Nephron (organoid): ENCODE data around the gene SKAP2.

Source experiments
- H3K27ac Mint-ChIP-seq, 3 experiments: 2 replicates each; pipeline ENCODE4 v1.8.0; 2020; ENCODE audit warnings: mixed read lengths in 3 of 3, mild to moderate bottlenecking in 2 of 3, moderate library complexity in 1 of 3
- H3K27me3 Mint-ChIP-seq: 2 replicates; pipeline ENCODE4 v1.8.0; 2021; ENCODE audit warnings: low read depth, mild to moderate bottlenecking, moderate library complexity, mixed read lengths
- H3K36me3 Mint-ChIP-seq: 2 replicates; pipeline ENCODE4 v1.8.0; 2020; ENCODE audit warnings: low read depth, mixed read lengths
- H3K4me1 Mint-ChIP-seq: 2 replicates; pipeline ENCODE4 v1.8.0; 2020; ENCODE audit warnings: mixed read lengths
- H3K4me3 Mint-ChIP-seq, 3 experiments: 2 replicates each; pipeline ENCODE4 v1.8.0; 2020; ENCODE audit warnings: mild to moderate bottlenecking in 3 of 3, mixed read lengths in 3 of 3, moderate library complexity in 2 of 3
- H3K9me3 Mint-ChIP-seq: 2 replicates; pipeline ENCODE4 v1.8.0; 2020; ENCODE audit warnings: mixed read lengths
- CTCF ChIP-seq, 3 experiments: fragments of 200-600 bp; sonication (generic); IDR thresholded peaks; one replicate each; pipeline ENCODE4 v1.5.0; 2021; ENCODE audit warnings: antibody characterized with exemption in 3 of 3; ENCODE audit not compliant: unreplicated experiment in 3 of 3

Gene SKAP2

DNA sequence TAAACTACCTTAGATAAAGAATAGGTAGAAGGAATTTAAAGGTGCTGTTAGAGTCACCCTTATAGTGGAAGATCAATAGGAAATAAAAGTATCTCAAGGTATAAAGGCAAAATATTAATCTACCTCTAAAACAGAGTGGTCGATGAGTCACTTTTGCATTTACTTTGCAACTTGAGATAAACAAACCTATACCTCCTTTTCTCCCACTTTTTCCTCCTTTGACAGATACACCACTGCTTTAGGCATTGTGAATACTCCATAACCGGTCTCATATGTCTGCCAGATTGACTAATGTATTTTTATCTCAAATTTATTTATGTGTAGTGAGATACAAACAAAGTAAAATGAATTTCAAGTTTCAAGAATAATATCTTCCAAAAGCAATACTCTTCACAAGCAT lies 193.5 kb downstream of the SKAP2 start:
- H3K9me3 Mint-ChIP-seq: no peaks in the 10 kb centered on the region
- no peak overlapping the region for H3K4me3 Mint-ChIP-seq
- H3K4me1 Mint-ChIP-seq: peaks cover 12% of the 10 kb centered on the region
- no peaks in the 10 kb centered on the region for H3K36me3 Mint-ChIP-seq
- H3K27me3 Mint-ChIP-seq: peaks cover 5% of the 10 kb centered on the region
- H3K27ac Mint-ChIP-seq: no peak overlapping the region
- TF ChIP-seq CTCF (IDR thresholded peaks at IDR 0.05; ENCODE audit: unreplicated experiment in 3 of 3): no peak

GRCh38 chr7:26670290-26670689 lies 194.1 kb downstream of the SKAP2 start:
- Mint-ChIP-seq H3K4me1 (peaks cover 13% of the 10 kb centered on the region), H3K27me3 (peaks cover 4% of the 10 kb centered on the region), H3K4me3 (no peak overlapping the region), H3K27ac (no peak overlapping the region), H3K9me3 (no peaks in the 10 kb centered on the region), H3K36me3 (no peaks in the 10 kb centered on the region)
- TF ChIP-seq CTCF (IDR thresholded peaks at IDR 0.05; ENCODE audit: unreplicated experiment in 3 of 3): no peak

GRCh38 chr7:26668821-26669220 lies 195.6 kb downstream of the SKAP2 start:
- Mint-ChIP-seq H3K9me3 (no peaks in the 10 kb centered on the region), H3K27ac (no peak overlapping the region), H3K27me3 (no peaks in the 10 kb centered on the region), H3K36me3 (no peaks in the 10 kb centered on the region), H3K4me3 (no peak overlapping the region), H3K4me1 (peaks cover 21% of the 10 kb centered on the region)
- TF ChIP-seq CTCF (IDR thresholded peaks at IDR 0.05; ENCODE audit: unreplicated experiment in 3 of 3): no peak

DNA sequence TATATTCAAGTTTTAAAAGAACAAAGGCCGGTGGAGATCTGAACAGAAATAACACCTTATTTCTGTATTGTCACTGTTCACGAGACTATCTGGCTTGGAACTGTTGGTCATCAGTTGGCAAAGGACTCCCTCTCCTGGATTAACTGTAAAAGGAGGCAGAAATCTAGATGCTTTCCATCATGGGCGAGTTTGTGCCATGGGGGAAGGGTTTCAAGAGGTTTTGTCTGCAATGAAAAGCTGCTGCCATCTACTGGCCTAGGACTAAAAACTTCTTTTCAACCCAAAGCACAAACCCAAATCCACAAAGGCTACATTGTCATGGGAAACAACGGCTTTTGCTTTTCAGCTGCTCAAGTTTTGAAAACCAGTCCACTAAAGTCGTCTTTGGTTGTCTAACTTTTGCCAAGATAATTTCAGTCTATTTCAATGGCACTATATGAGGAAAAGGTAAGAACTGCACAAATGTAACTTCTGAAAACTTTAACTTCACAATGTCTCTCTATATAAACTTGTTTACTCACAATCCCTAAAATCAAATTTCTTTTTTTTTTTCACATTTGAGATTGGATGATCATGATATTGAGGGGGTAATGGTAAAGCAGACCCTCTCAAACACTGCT lies 196.8 kb downstream of the SKAP2 start:
- H3K4me1 Mint-ChIP-seq: peaks cover 16% of the 10 kb centered on the region
- H3K27ac Mint-ChIP-seq: peak overlapping the region in 1 of 3 experiments; percentile 55
- H3K9me3 Mint-ChIP-seq: no peaks in the 10 kb centered on the region
- peaks cover 12% of the 10 kb centered on the region for H3K27me3 Mint-ChIP-seq
- no peak overlapping the region for H3K4me3 Mint-ChIP-seq
- TF ChIP-seq CTCF (IDR thresholded peaks at IDR 0.05; ENCODE audit: unreplicated experiment in 3 of 3): peak; percentile 93 to 98 (median 96)
- no peaks in the 10 kb centered on the region for H3K36me3 Mint-ChIP-seq

DNA sequence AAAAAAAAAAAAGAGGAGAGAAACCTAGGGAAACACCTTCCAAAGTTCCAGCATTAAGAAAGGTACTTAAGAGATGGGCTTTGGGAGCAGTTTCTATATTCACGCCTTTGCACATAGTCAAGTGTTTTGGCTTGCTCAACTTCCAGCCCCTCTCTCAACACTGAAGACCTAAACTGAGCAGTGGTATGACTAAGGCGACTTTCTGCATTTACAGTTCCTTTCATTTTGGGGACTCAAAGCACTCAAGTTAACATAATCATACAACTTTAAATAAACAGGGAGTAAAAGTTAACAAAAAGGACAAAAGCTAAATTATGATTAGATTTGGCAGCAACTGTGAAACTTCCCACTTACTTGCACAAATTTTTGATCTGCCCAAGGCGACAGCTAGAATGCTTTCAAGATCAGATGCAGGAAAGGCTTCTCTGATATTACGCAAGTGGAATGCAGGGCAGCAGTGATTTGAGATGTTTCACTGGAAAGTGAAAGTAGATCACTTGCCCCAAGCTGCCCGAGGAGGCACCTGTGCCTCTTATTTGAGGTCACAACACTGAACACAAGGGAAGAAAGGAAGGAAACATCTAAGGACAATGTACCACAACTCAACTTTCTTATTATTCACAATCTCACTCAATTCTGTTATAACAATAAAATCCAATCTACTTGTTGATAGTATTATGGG lies 199.5 kb downstream of the SKAP2 start:
- Mint-ChIP-seq H3K27me3 (peaks cover 13% of the 10 kb centered on the region), H3K36me3 (no peaks in the 10 kb centered on the region), H3K27ac (peak overlapping the region; percentile 3 to 39 (median 25)), H3K4me3 (no peak overlapping the region), H3K4me1 (peaks cover 16% of the 10 kb centered on the region), H3K9me3 (no peaks in the 10 kb centered on the region)
- no peak for TF ChIP-seq CTCF (IDR thresholded peaks at IDR 0.05; ENCODE audit: unreplicated experiment in 3 of 3)

DNA sequence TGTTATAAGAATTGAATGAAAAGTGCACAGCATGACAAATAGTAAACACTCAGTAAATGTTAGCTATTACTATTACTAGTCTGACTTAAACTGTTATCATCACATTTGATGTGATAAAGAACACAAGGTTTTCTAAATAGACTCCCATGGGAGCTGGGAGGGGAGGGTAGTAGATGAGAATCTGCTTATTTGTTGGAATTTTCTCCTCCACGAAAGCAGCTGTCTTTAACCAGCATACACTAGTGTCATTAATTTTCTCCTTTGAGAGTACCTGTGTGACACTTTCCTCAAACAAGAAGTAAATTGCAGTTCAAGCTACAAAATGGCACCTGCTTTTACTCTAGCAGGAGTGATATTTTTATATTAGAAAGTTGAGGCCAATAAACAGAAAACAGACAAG lies 200.1 kb downstream of the SKAP2 start:
- Mint-ChIP-seq H3K9me3 (no peaks in the 10 kb centered on the region), H3K4me3 (no peak overlapping the region), H3K4me1 (peaks cover 19% of the 10 kb centered on the region), H3K36me3 (no peaks in the 10 kb centered on the region), H3K27me3 (peaks cover 13% of the 10 kb centered on the region), H3K27ac (peak overlapping the region in 2 of 3 experiments; percentile 21 to 46)
- no peak for TF ChIP-seq CTCF (IDR thresholded peaks at IDR 0.05; ENCODE audit: unreplicated experiment in 3 of 3)
